ENCODE results near the gene OVAAL. TPM values are rescaled to one million over a fixed set of nuclear protein-coding genes. Genes with fewer than 3 reads are reported as not detected.

Gene OVAAL
- total and polyA plus RNA-seq, 2 of the 8 experiments (the other 6 are each of a cell fraction or from before 2014, with no cell fraction given): not detected

DNA sequence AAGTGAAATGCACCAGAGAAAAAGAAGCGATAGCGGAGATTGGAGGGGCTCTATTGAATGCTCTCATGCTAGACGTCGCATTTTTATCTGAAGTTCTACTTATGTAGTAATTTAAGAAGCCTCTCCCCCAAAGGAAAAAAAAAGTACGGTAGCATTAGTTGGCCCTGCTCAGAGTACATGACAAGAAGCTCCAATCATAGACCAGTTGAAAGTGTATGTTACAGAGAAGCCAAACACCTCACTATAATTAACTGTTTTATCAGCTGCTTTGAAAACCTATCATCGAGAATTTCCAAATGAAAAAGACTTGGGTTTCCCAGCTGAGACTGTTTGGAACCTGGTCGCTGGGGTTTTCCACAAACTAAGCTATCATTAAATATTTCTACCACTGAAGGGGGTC is 19.6 kb upstream of the OVAAL start (continued):
- TF ChIP-seq RXRA (IDR thresholded peaks at IDR 0.05; ENCODE audit: insufficient read depth, low read depth, low read length): no peak
